B cell (primary cell): Measurements from ENCODE around the gene TNFRSF1B. TPM values are rescaled to one million over a fixed set of nuclear protein-coding genes. Genes with fewer than 3 reads are reported as not detected.

ENCODE experiments used
- ATAC-seq: fragments of 200-7000 bp; cut with Tn5 transposase; one replicate; pipeline ENCODE4 v1.10.0; 2021; ENCODE audit warnings: low read depth, mild to moderate bottlenecking, moderate number of reproducible peaks, moderate library complexity
- CTCF ChIA-PET: fragments of 350-600 bp; sonication (Branson Sonifier 250); formaldehyde crosslinking; loops from one replicate; lab custom pipeline; 2021; ENCODE audit warnings: antibody characterized with exemption, inconsistent platforms; lab: Charles Lee
- POLR2A ChIA-PET: fragments of 350-600 bp; sonication (Branson Sonifier 250); formaldehyde crosslinking; loops from one replicate; lab custom pipeline; 2021; ENCODE audit warnings: antibody characterized with exemption; lab: Charles Lee
- DNase-seq: peaks from one replicate; pipeline ENCODE4 v3.0.0; 2013
- H2AFZ ChIP-seq: 2 replicates; pipeline ENCODE4 v1.6.1; 2012; ENCODE audit warnings: mild to moderate bottlenecking, low read depth, low read length; ENCODE audit not compliant: insufficient read depth, poor library complexity, severe bottlenecking
- H3K27ac ChIP-seq, 2 donors: 1 replicate in 1 of 2; 2 replicates in 1 of 2; pipeline ENCODE4 v1.5.1; 2012 to 2013; ENCODE audit warnings: low read length in 2 of 2, mild to moderate bottlenecking in 2 of 2, moderate library complexity in 1 of 2
- H3K27me3 ChIP-seq, 4 experiments: fragments of 200-600 bp in 1 of 4; sonication (generic) in 1 of 4; replicated peaks in 1 of 4; 1 replicate in 2 of 4; 2 replicates in 2 of 4; pipeline versions ENCODE4 v1.6.1 to v1.7.0; 2013 to 2016; ENCODE audit warnings: low read length in 3 of 4, mild to moderate bottlenecking in 2 of 4, mixed read lengths in 1 of 4, moderate library complexity in 1 of 4; ENCODE audit not compliant: insufficient read depth in 4 of 4, control insufficient read depth in 3 of 4; ENCODE audit errors: control extremely low read depth in 1 of 4
- H3K36me3 ChIP-seq, 2 experiments: replicated peaks in 1 of 2; 1 replicate in 1 of 2; 2 replicates in 1 of 2; pipeline versions ENCODE4 v1.6.1 to v1.7.1; 2013; ENCODE audit warnings: low read length in 1 of 2; ENCODE audit not compliant: insufficient read depth in 2 of 2, control insufficient read depth in 1 of 2; ENCODE audit errors: control extremely low read depth in 1 of 2, extremely low read depth in 1 of 2
- H3K4me1 ChIP-seq, 2 donors: fragments of 200-600 bp in 1 of 2; sonication (generic) in 1 of 2; 1 replicate in 1 of 2; 2 replicates in 1 of 2; pipeline versions ENCODE4 v1.5.1 to v1.6.1; 2013 to 2017; ENCODE audit warnings: low read length in 2 of 2; ENCODE audit not compliant: control insufficient read depth in 2 of 2, insufficient read depth in 2 of 2
- H3K4me2 ChIP-seq: replicated peaks from 2 replicates; pipeline ENCODE3; 2012; ENCODE audit warnings: mild to moderate bottlenecking, low read depth, low read length; ENCODE audit not compliant: poor library complexity, severe bottlenecking
- H3K4me3 ChIP-seq, 5 experiments: fragments of 200-600 bp in 1 of 5; sonication (generic) in 1 of 5; 1 replicate in 3 of 5; 2 replicates in 2 of 5; pipeline versions ENCODE4 v1.5.1 to v1.7.0; 2011 to 2016; ENCODE audit warnings: low read length in 4 of 5, mild to moderate bottlenecking in 4 of 5, low read depth in 2 of 5, control low read depth in 1 of 5, moderate library complexity in 1 of 5; ENCODE audit not compliant: insufficient read depth in 1 of 5; ENCODE audit errors: control extremely low read depth in 1 of 5, extremely low read depth in 1 of 5
- H3K79me2 ChIP-seq: fragments of 200-600 bp; sonication (generic); one replicate; pipeline ENCODE4 v1.6.0; 2016; ENCODE audit warnings: low read length; ENCODE audit not compliant: control insufficient read depth, insufficient read depth
- H3K9ac ChIP-seq: fragments of 200-600 bp; sonication (generic); 2 replicates; pipeline ENCODE4 v1.6.1; 2017; ENCODE audit warnings: mild to moderate bottlenecking, low read length, moderate library complexity
- H3K9me3 ChIP-seq, 3 donors: one replicate each; pipeline versions ENCODE4 v1.6.1 to v1.7.1; 2013; ENCODE audit warnings: low read length in 2 of 3; ENCODE audit not compliant: control insufficient read depth in 2 of 3, insufficient read depth in 1 of 3; ENCODE audit errors: control extremely low read depth in 1 of 3
- H4K20me1 ChIP-seq: 2 replicates; pipeline ENCODE4 v1.6.0; 2012; ENCODE audit warnings: mild to moderate bottlenecking, low read length; ENCODE audit not compliant: insufficient read depth, control insufficient read depth, poor library complexity, severe bottlenecking
- H3K27ac Mint-ChIP-seq: one replicate; pipeline ENCODE4 v1.8.0; 2021; ENCODE audit warnings: mixed read lengths
- H3K27me3 Mint-ChIP-seq: one replicate; pipeline ENCODE4 v1.8.0; 2021; ENCODE audit warnings: mixed read lengths
- H3K4me1 Mint-ChIP-seq: one replicate; pipeline ENCODE4 v1.8.0; 2021; ENCODE audit warnings: mixed read lengths
- H3K4me3 Mint-ChIP-seq: one replicate; pipeline ENCODE4 v1.8.0; 2021; ENCODE audit warnings: mixed read lengths
- H3K9me3 Mint-ChIP-seq: one replicate; pipeline ENCODE4 v1.8.0; 2022; ENCODE audit warnings: mixed read lengths; ENCODE audit not compliant: insufficient read depth
- EZH2 ChIP-seq: IDR thresholded peaks from 2 replicates; pipeline ENCODE4 v1.6.1; 2012; ENCODE audit warnings: borderline replicate concordance, low read depth, mild to moderate bottlenecking, moderate library complexity, low read length; ENCODE audit not compliant: insufficient read depth, poor library complexity, severe bottlenecking
- WGBS: methylation state at CpG from one replicate; pipeline ENCODE4 v1.1.5; 2013; ENCODE audit warnings: missing lambda C conversion rate; ENCODE audit not compliant: insufficient coverage; 5-methylcytosine and 5-hydroxymethylcytosine counted together
- intact Hi-C: fragments of 100-400 bp; cut with micrococcal nuclease; formaldehyde crosslinking; loops from one replicate; pipeline ENCODE4 v1.10.0; 2022
- polyA plus RNA-seq: library from polyadenylated mRNA; depleted of rRNA; stranded (reverse); fragments of >200 nt; gene quantifications from 2 replicates; pipeline ENCODE4 v1.2.3, GENCODE V29; 2012
- total RNA-seq, 2 donors: library from RNA; stranded (reverse); fragments of 120-200 nt in 1 of 2; gene quantifications; 1 replicate in 1 of 2; 2 replicates in 1 of 2; pipeline versions ENCODE4 v1.2.3 to v1.2.4, GENCODE V29; 2013 to 2022
- TF ChIP-seq, protein P1 (sequence below): fragments of 200-600 bp; IDR thresholded peaks from one replicate; pipeline ENCODE4 v1.8.0; 2022; ENCODE audit warnings: antibody characterized with exemption, mild to moderate bottlenecking

TNFRSF1B gene
- total and polyA plus RNA-seq, 2 donors (not counting 1 experiment from before 2014, with no cell fraction given): 37.7 to 99.4 TPM

DNA sequence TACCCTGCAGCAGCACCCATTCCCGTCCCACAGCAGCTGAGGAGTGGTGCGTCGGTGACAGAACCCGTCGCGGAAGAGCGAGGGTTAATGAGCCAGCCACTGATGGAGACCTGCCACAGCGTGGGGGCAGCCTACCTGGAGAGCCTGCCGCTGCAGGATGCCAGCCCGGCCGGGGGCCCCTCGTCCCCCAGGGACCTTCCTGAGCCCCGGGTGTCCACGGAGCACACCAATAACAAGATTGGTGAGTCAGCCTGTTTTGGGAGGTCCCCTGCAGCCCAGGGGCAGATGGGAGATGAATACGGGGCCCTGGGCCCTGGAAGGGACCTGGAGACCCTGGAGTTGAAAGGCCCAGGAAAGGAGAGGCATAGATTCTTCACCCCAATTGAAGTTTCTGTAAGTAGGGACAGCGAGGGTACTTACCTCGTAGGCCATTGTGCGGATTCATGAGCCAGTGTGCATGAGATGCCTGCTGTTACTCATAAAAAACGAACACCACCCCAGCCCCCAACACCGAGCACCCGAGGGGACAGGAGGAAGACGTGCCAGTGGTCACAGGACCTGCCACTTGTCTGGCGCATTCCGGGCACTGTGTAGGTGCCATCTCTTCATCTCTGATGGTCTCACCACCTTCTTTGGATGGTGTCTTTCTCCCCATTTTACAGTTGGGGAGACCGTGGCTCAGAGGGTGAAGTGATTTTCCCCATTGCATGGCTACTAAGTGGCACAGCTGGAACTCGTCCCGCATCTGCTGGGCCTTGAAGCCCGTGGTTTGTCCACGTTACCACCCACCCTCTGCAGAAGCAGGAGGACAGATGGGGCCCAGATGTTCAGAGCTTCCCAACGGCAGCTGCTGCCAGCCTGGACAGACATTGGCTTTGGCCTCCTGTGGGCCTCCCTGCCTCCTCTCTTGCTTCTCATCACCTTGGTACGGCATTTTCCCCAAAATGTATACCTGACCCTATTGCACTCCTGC lies 28.3 kb upstream of the TNFRSF1B start:
- no peak for ATAC-seq
- Histone ChIP-seq H3K9me3 (peaks cover 0 to 7% (median 0%) of the 10 kb centered on the region in 3 donors), H3K9ac (no peak overlapping the region), H3K4me3 (no peak overlapping the region), H3K27ac (no peak overlapping the region), H3K79me2 (no peaks in the 10 kb centered on the region), H3K27me3 (no peaks in the 10 kb centered on the region), H3K36me3 (no peaks in the 10 kb centered on the region), H2AFZ (no peak overlapping the region), H4K20me1 (no peaks in the 10 kb centered on the region), H3K4me2 (no peak overlapping the region), H3K4me1 (peaks cover 11 to 37% of the 10 kb centered on the region in 2 donors)
- Mint-ChIP-seq H3K9me3 (no peaks in the 10 kb centered on the region), H3K27me3 (no peaks in the 10 kb centered on the region), H3K4me3 (no peak overlapping the region), H3K27ac (peak overlapping the region; percentile 64), H3K4me1 (peaks cover 38% of the 10 kb centered on the region)
- no peak for DNase-seq
- ChIA-PET POLR2A (interaction anchor here (0.7 to 0.8 kb wide), 2 partner anchors 9 to 18 kb away, joined by 3 read pairs; no protein-coding TSS in a partner anchor), CTCF (interaction anchor here (0.9 to 3.8 kb wide), 5 partner anchors 8 to 67 kb away, joined by 3 to 20 read pairs (median 6); no protein-coding TSS in a partner anchor)
- intact Hi-C loops: no loop called here
- TF ChIP-seq EZH2: no peak
- TF ChIP-seq, protein P1, sequence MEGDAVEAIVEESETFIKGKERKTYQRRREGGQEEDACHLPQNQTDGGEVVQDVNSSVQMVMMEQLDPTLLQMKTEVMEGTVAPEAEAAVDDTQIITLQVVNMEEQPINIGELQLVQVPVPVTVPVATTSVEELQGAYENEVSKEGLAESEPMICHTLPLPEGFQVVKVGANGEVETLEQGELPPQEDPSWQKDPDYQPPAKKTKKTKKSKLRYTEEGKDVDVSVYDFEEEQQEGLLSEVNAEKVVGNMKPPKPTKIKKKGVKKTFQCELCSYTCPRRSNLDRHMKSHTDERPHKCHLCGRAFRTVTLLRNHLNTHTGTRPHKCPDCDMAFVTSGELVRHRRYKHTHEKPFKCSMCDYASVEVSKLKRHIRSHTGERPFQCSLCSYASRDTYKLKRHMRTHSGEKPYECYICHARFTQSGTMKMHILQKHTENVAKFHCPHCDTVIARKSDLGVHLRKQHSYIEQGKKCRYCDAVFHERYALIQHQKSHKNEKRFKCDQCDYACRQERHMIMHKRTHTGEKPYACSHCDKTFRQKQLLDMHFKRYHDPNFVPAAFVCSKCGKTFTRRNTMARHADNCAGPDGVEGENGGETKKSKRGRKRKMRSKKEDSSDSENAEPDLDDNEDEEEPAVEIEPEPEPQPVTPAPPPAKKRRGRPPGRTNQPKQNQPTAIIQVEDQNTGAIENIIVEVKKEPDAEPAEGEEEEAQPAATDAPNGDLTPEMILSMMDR: no peak
- 85% methylated on average over 28 of the region's 31 CpGs for WGBS
